ENCODE results near the gene BIN1. TPM values are rescaled to one million over a fixed set of nuclear protein-coding genes. Genes with fewer than 3 reads are reported as not detected.

The BIN1 gene
- total RNA-seq, 2 donors from 2014 or later = 18.0 to 35.9 TPM

DNA sequence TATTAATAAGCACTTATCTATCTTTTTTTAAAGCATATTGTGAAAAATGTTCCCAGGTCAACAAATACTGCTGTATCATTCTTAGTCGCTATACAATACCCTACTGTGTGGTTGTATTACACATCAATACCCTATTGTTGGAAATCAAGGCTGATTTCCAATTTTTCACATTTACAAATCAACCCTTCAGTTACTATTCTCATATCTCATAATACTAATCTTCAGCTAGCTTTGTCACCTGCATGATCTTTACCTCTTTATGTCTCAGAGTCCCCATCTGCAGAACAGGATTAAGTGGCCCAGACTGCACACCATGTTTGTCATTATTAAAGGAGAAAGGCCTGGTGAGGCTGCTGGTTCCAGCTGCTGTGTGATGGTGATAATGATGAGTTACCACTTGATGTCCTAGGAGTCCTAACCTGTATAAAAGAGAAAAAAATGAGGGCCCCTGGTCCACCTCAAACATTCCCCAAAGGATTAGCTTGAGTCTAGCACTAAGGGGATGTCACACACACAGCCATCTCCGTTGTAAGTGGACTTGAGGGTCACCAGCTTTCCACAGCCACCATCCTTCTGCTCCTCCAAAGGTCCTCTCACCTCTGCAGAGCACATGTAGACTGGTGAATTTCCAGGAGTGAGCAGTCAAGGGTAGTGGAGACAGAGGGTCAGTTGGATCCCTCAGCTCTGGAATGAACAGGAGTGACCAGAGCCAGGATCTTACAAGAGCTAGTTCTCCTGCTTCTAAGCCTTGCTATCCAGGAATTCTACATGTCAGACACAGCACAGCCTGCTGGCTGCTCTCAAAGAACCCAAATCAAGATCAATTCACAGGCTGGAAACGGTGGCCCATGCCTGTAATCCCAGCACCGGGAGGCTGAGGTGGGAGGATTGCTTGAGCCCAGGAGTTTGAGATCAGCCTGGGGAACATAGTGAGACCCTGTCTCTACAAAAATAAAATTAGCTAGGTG, 36.0 kb upstream of the BIN1 start:
- Mint-ChIP-seq H3K4me3 (no peak overlapping the region), H3K27me3 (peaks cover 8 to 12% of the 10 kb centered on the region in 2 donors), H3K27ac (no peak overlapping the region), H3K4me1 (ENCODE audit: low read depth in 2 of 2) (peaks cover 0 to 2% of the 10 kb centered on the region in 2 donors), H3K36me3 (no peaks in the 10 kb centered on the region), H3K9me3 (no peaks in the 10 kb centered on the region)
- no peak for ATAC-seq
- no peak for DNase-seq (ENCODE audit: low spot score)

DNA sequence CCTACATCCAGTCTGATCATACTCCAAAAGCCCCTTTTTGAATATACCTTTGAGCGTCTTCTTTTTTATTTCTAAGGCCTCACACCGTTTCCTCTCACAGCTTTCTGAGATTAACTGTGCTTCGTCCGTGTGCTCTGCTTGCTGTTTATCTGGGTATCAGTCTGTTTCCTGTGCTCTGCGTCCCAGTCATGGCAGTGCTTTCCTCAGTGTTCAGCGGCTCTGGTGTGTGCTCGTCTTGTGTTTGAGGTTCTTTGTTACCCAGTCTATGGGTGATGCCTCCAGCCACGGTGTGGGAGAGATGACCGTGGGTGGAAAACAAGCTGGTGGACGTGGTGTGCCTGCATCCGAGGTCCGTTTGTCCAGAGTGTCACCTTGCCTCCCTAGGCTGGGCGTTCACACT, 33.6 kb upstream of the BIN1 start:
- DNase-seq (ENCODE audit: low spot score) (no peak), ATAC-seq (no peak)
- Mint-ChIP-seq H3K27ac (no peak overlapping the region), H3K4me1 (ENCODE audit: low read depth in 2 of 2) (peaks cover 0 to 2% of the 10 kb centered on the region in 2 donors), H3K4me3 (no peak overlapping the region), H3K9me3 (no peaks in the 10 kb centered on the region), H3K27me3 (peaks cover 8 to 12% of the 10 kb centered on the region in 2 donors), H3K36me3 (no peaks in the 10 kb centered on the region)

DNA sequence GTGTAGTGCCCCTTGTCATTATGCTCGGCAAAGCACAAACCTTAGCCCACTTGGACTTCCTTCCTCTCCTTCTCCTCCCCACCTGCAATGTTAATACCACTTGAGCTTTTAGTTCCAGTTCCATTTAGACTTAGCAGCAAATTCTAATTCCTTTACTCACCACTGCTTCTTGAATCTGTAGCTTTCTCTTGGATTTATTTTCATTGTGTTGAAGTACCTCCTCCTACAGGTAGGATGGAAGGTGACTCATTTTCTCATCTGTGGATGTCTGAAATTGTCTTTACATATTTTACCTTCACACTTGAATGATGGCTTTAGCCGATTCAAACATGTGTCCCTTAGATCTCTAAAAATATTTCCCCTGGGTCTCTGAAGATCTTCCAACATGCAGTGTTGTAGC, 32.8 kb upstream of the BIN1 start:
- no peak overlapping the region for H3K27ac Mint-ChIP-seq
- H3K27me3 Mint-ChIP-seq = peaks cover 8 to 12% of the 10 kb centered on the region in 2 donors
- no peaks in the 10 kb centered on the region for H3K9me3 Mint-ChIP-seq
- no peak for ATAC-seq
- peaks cover 0 to 2% of the 10 kb centered on the region in 2 donors for H3K4me1 Mint-ChIP-seq (ENCODE audit: low read depth in 2 of 2)
- no peak for DNase-seq (ENCODE audit: low spot score)
- no peaks in the 10 kb centered on the region for H3K36me3 Mint-ChIP-seq
- no peak overlapping the region for H3K4me3 Mint-ChIP-seq

DNA sequence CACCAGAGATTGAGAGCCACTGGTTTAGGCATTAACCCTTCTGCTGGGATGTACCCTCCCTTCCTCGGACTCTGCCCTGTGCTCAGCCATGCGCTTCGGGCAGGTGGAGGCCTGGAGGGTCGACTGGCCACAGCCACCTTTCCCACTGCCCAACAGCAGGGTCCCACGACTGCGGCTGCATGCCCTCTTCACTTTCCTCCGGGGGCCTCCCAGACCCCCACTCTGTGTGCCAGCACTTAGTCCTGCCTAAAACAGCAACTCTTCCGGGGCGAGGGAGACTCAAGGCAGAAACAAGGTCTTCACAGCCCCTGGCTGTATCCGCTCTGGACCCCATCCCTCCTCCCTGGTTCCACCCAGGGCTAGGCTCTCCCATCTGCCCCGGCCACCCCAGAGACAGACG, 31.3 kb upstream of the BIN1 start:
- Mint-ChIP-seq H3K27ac (no peak overlapping the region), H3K4me1 (ENCODE audit: low read depth in 2 of 2) (peaks cover 0 to 2% of the 10 kb centered on the region in 2 donors), H3K9me3 (no peaks in the 10 kb centered on the region), H3K27me3 (peaks cover 11 to 12% of the 10 kb centered on the region in 2 donors), H3K4me3 (no peak overlapping the region), H3K36me3 (no peaks in the 10 kb centered on the region)
- DNase-seq (ENCODE audit: low spot score) (no peak), ATAC-seq (no peak)

DNA sequence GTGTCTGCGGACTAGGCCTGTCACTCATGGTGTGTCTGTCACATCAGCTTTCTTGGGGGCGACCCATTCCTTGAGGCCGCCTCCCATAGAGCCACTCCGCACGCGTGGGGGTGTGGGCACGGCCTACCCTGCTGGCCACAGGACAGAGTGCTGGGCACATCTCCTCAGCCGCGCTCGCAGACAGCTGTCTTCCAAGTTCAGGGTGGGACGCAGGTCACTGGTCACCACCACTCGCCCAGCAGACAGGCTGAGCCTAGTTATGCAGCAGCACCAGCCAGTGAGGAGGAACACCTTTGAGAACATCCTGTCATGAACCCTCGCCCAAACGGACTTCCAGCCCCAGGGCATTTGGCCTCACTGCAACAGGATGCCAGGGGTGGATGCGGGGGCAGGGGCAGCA, 30.8 kb upstream of the BIN1 start:
- ATAC-seq (peak in 1 of 2 donors; percentile 45), DNase-seq (ENCODE audit: low spot score) (no peak)
- Mint-ChIP-seq H3K9me3 (no peaks in the 10 kb centered on the region), H3K27ac (no peak overlapping the region), H3K4me1 (ENCODE audit: low read depth in 2 of 2) (peaks cover 0 to 2% of the 10 kb centered on the region in 2 donors), H3K4me3 (no peak overlapping the region), H3K27me3 (peaks cover 11 to 12% of the 10 kb centered on the region in 2 donors), H3K36me3 (no peaks in the 10 kb centered on the region)

DNA sequence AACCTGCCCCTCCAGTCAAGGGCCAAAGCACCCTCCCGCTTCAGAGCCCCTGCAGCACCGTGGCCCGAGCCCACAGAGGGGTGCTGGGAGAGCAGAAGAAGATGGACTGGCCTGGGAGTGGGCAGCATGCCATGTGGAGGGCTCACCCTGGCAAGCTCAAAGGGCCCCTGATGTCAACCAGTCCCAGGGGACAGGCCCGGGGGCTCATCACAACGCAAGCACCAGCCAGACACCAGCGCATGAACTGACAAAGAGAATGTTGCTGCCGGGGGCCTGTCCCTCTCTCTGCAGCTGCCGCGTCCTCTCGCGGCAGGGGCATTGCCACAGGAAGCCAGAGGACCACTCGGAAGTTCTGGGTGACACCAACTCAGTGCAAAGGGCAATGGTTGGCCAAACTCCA, 30.3 kb upstream of the BIN1 start:
- H3K4me3 Mint-ChIP-seq = no peak overlapping the region
- H3K36me3 Mint-ChIP-seq = no peaks in the 10 kb centered on the region
- H3K4me1 Mint-ChIP-seq (ENCODE audit: low read depth in 2 of 2) = peaks cover 0 to 2% of the 10 kb centered on the region in 2 donors
- ATAC-seq (no peak), DNase-seq (ENCODE audit: low spot score) (no peak)
- no peak overlapping the region for H3K27ac Mint-ChIP-seq
- no peaks in the 10 kb centered on the region for H3K9me3 Mint-ChIP-seq
- peaks cover 11 to 12% of the 10 kb centered on the region in 2 donors for H3K27me3 Mint-ChIP-seq

DNA sequence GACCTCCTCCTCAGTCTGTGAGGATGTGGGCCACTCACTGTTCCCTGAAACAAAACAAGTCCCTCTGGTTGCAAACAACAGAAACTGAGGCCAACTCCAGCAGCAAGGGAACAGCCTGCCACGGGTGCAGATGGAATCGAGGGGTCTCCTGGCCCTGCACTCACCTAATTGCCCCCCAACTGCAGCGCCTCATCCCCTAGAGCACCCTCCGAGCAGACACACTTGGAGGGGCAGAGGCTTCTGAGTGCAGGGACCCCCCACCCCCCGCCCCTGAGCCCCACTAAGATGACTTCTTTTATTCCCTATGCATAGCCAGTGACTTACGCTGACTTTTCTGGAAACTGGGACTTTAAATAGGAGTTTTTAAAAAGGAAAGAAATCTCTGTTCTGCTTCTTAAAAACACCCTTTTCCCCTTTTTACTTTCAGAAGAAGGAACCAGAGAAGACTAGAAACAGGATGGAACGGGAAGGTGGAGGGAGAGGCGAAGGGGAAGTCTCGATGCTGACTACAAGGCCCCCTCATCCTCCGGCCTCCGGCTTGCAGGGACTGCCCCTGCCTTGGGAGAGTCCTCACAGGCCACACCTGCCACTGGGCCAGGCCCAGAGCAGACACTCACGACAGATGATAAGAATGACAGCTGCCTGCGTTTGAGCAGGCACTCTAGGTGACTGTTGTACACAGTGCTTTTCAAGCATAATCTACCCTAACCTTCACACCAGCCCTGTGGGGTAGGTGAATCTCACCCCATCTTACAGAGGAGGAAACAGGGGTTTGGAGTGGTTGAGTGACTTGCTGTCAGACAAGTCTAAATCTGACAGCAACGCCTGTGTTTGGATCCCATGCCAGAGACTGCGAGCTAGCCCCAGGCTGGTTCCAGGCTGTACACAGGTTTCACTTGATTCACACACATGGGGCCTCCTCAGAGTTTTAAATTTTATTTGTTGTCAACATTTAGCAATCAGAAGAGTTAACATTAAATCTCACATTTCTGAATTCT, 28.2 kb upstream of the BIN1 start:
- no peak for ATAC-seq
- no peaks in the 10 kb centered on the region for H3K9me3 Mint-ChIP-seq
- H3K4me1 Mint-ChIP-seq (ENCODE audit: low read depth in 2 of 2) = peaks cover 0 to 2% of the 10 kb centered on the region in 2 donors
- H3K27me3 Mint-ChIP-seq = peaks cover 6% of the 10 kb centered on the region in 2 donors
- no peak overlapping the region for H3K27ac Mint-ChIP-seq
- H3K36me3 Mint-ChIP-seq = no peaks in the 10 kb centered on the region
- DNase-seq (ENCODE audit: low spot score) = no peak
- H3K4me3 Mint-ChIP-seq = no peak overlapping the region

DNA sequence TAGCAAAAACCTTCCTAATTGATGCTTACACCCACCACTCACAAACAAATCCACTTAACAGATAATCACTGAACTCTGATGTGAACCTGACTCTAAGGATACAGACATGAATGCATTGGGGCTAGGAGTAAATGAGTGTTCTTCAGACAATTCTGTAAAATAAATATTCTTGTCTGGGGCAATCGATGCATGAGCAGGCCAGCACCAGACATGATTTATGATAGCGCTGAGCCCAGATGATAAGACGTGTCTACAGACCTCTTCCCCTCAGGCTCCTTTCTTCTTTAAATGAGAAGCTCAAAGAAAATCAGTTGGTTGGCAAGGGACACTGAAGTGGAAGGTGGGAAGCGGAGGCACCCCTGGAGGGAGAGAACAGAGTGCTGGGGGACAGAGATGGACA, 27.3 kb upstream of the BIN1 start:
- Mint-ChIP-seq H3K36me3 (no peaks in the 10 kb centered on the region), H3K4me3 (no peak overlapping the region), H3K9me3 (no peaks in the 10 kb centered on the region), H3K27me3 (peaks cover 0 to 3% of the 10 kb centered on the region in 2 donors), H3K27ac (peak overlapping the region in 1 of 2 donors; percentile 9), H3K4me1 (ENCODE audit: low read depth in 2 of 2) (no peaks in the 10 kb centered on the region)
- DNase-seq (ENCODE audit: low spot score) = no peak
- ATAC-seq = no peak

DNA sequence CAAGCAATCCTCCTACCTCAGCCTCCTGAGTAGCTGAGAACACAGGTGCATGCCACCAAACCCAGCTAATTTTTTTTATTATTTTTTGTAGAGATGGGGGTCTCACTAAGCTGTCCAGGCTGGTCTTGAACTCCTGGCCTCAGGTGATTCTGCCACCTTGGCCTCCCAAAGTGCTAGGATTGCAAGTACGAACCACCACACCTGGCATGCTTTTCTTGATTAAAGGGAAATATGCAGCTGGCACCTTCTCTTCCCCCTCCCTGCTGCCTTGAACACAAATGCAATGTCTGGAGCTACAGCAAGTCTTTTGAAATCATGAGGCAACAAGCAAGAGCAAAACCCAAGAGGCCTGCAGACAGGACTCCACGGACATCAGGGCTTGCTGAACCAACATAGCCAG, 26.8 kb upstream of the BIN1 start:
- no peak overlapping the region for H3K27ac Mint-ChIP-seq
- H3K27me3 Mint-ChIP-seq = peaks cover 0 to 3% of the 10 kb centered on the region in 2 donors
- no peak for DNase-seq (ENCODE audit: low spot score)
- no peaks in the 10 kb centered on the region for H3K36me3 Mint-ChIP-seq
- H3K4me1 Mint-ChIP-seq (ENCODE audit: low read depth in 2 of 2) = no peaks in the 10 kb centered on the region
- ATAC-seq = no peak
- no peak overlapping the region for H3K4me3 Mint-ChIP-seq
- no peaks in the 10 kb centered on the region for H3K9me3 Mint-ChIP-seq

DNA sequence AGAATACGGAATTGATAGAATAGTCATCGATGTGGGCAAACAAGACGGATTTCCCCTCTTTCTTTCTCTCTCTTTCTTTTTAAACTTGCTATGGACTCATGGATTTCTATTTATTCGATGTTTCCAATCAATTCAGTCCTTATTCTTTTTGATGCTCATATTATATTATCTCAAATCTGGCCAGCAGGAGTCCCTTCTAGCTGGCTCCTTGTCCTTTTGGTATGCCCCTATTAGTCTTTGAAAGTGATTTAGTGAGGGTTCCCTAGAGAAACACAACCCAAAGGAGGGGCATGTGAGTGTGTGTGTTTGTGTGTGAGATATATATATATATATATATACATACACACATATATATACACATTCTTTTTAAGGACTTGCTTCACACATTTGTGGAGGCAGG, 23.5 kb upstream of the BIN1 start:
- H3K4me1 Mint-ChIP-seq (ENCODE audit: low read depth in 2 of 2) = peaks cover 0 to 3% of the 10 kb centered on the region in 2 donors
- ATAC-seq (no peak), DNase-seq (ENCODE audit: low spot score) (no peak)
- H3K27me3 Mint-ChIP-seq = peaks cover 0 to 3% of the 10 kb centered on the region in 2 donors
- no peaks in the 10 kb centered on the region for H3K36me3 Mint-ChIP-seq
- H3K4me3 Mint-ChIP-seq = no peak overlapping the region
- H3K27ac Mint-ChIP-seq = no peak overlapping the region
- H3K9me3 Mint-ChIP-seq = no peaks in the 10 kb centered on the region

DNA sequence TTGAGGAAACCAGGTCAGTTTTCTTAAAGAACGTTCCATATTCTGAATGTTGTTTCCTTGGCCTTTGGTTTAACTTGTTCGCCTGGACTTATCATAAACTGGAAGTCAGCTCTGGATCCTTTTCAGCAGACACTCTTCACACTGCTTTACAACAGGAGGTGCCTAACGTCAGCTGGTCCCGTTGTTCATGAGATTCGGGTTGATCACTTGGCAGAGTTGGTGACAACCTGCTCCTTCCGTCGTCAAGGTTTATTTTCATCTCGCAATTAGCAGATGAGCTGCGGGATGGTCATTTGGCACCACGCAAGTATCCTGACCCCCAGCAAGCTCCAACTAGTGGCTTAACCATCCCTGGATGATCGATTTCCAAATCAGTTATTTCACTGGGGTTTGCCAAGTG, 23.0 kb upstream of the BIN1 start:
- no peak overlapping the region for H3K27ac Mint-ChIP-seq

DNA sequence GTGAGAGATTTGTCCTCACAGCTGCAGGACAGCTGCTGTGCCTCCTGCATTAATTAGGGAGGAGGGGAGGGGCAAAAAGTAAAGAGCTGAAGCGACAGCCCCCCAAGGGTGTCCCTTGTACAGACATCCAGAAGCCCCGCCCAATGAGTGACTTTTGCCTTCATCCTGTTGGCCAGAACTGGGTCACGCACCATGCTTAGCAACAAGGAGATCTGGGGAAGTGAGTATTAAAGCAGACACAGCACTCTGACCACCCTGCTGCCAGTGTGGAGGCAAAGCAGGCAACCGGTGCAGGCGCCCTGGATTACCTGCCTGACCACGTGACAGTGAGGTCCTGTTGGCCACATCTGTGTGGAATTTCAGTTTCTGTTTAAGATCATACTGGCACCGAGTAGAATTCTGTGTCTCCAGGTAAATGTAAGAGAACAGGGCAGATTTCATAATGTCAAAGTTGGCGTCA, 21.5 kb upstream of the BIN1 start:
- ATAC-seq (peak in 1 of 2 donors; percentile 41), DNase-seq (ENCODE audit: low spot score) (no peak)
- Mint-ChIP-seq H3K27ac (no peak overlapping the region), H3K4me1 (ENCODE audit: low read depth in 2 of 2) (peaks cover 0 to 3% of the 10 kb centered on the region in 2 donors), H3K27me3 (no peaks in the 10 kb centered on the region), H3K9me3 (no peaks in the 10 kb centered on the region), H3K36me3 (no peaks in the 10 kb centered on the region), H3K4me3 (no peak overlapping the region)

More for the DNA sequence above, 23.0 kb upstream of the BIN1 start:
- H3K9me3 Mint-ChIP-seq = no peaks in the 10 kb centered on the region
- H3K36me3 Mint-ChIP-seq = no peaks in the 10 kb centered on the region
- no peak overlapping the region for H3K4me3 Mint-ChIP-seq
- DNase-seq (ENCODE audit: low spot score) (no peak), ATAC-seq (no peak)
- peaks cover 0 to 3% of the 10 kb centered on the region in 2 donors for H3K4me1 Mint-ChIP-seq (ENCODE audit: low read depth in 2 of 2)
- peaks cover 0 to 3% of the 10 kb centered on the region in 2 donors for H3K27me3 Mint-ChIP-seq

DNA sequence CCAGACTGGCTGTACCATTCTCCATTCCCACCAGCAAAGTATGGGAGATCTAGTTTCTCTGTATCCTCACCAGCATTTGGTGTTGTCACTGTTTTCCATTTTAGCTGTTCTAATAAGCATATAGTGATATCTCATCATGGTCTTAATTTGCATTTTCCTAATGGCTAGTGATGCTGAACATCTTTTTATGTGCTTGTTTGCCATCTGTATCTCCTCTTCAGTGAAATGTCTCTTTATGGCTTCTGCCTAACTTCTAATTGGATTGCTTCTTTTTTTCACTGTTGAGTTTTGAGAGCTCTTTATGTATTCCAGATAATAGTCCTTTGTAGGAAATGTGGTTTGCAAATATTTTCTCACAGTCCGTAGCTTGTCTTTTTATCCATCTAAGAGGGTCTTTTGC, 18.9 kb upstream of the BIN1 start:
- no peaks in the 10 kb centered on the region for H3K9me3 Mint-ChIP-seq
- DNase-seq (ENCODE audit: low spot score) (no peak), ATAC-seq (no peak)
- no peaks in the 10 kb centered on the region for H3K27me3 Mint-ChIP-seq
- no peak overlapping the region for H3K27ac Mint-ChIP-seq
- H3K4me1 Mint-ChIP-seq (ENCODE audit: low read depth in 2 of 2) = peaks cover 0 to 3% of the 10 kb centered on the region in 2 donors
- no peak overlapping the region for H3K4me3 Mint-ChIP-seq
- no peaks in the 10 kb centered on the region for H3K36me3 Mint-ChIP-seq

Data from natural killer cell treated with Interleukin-12 subunit alpha and Interleukin-12 subunit beta and Interleukin-15 and Interleukin-18, amount 100 ng/mL, for 72 hours (primary cell).